ENCODE data around the gene AURKA. TPM values are rescaled to one million over a fixed set of nuclear protein-coding genes. Genes with fewer than 3 reads are reported as not detected.
A peak's percentile ranks its signal among the peaks of the same experiment; 100 is the strongest.
"Not testable (repeated sequence)": the region's sequence is repeated elsewhere in the genome, so short reads cannot be mapped to it uniquely, and the experiment has no call there.

The AURKA gene
- total RNA-seq, 5 donors from 2014 or later (not counting 1 experiment from before 2014, with no cell fraction given): 1.3 to 2.3 (median 2.0) TPM

DNA sequence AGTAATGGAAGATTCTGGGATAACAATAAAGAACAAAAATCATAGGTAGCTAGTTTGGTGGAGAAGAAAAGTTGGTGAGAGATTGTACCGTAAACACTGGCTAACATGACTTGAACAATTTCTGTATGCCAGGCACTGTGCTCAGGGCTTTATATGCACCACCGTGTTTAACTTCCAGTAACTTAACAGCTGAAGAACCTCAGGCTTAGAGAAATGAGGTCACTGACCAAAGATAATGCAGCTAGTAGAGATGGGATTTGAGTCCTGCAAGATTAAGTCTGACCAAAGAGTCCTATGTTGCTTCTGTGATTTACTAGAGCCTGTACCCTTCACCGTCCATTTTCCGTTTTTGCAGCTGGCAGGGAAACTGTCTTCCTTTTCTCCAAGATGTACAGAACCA lies 3.2 kb upstream of the AURKA start:
- peaks cover 23 to 38% (median 36%) of the 10 kb centered on the region in 3 donors for H3K4me1 Mint-ChIP-seq
- CTCF ChIA-PET: interaction anchor here in 1 of 2 donors (0.6 to 2.0 kb wide), 4 partner anchors 11 to 81 kb away, joined by 3 to 4 read pairs (median 3); no protein-coding TSS in a partner anchor
- ATAC-seq (replicated peaks in 1 of 4) (no peak), DNase-seq (no peak)
- 100% methylated on average over 3 of the region's 4 CpGs for WGBS (ENCODE audit: insufficient coverage)
- Histone ChIP-seq H3K4me1 (ENCODE audit: control insufficient read depth in 1 of 2, extremely low read depth in 1 of 2, insufficient read depth in 2 of 2, low read length in 2 of 2) (peaks cover 14 to 20% of the 10 kb centered on the region in 2 experiments), H3K4me3 (ENCODE audit: control insufficient read depth in 1 of 2, extremely low read depth in 1 of 2, low read length in 1 of 2) (no peak overlapping the region), H3K36me3 (ENCODE audit: control insufficient read depth in 2 of 2, extremely low read depth in 1 of 2, insufficient read depth in 1 of 2, low read length in 1 of 2) (peaks cover 2 to 48% of the 10 kb centered on the region in 2 donors), H3K27ac (ENCODE audit: low read length) (no peak overlapping the region), H3K9me3 (no peaks in the 10 kb centered on the region), H3K27me3 (replicated peaks in 1 of 2; ENCODE audit: control insufficient read depth in 2 of 2, extremely low read depth in 1 of 2, insufficient read depth in 2 of 2, low read length in 1 of 2) (no peaks in the 10 kb centered on the region)
- peaks cover 34% of the 10 kb centered on the region for H3K36me3 Mint-ChIP-seq
- no peaks in the 10 kb centered on the region for H3K27me3 Mint-ChIP-seq
- peak overlapping the region in 1 of 2 donors; percentile 9 for H3K27ac Mint-ChIP-seq
- peak overlapping the region in 1 of 3 donors; percentile 25 for H3K4me3 Mint-ChIP-seq
- H3K9me3 Mint-ChIP-seq: no peaks in the 10 kb centered on the region
- POLR2A ChIA-PET: interaction anchor here (0.5 to 0.9 kb wide), 4 partner anchors 18 to 104 kb away, joined by 3 to 6 read pairs (median 3); partner anchors contain the start of gene RTF2 (in 1 of the 2)

DNA sequence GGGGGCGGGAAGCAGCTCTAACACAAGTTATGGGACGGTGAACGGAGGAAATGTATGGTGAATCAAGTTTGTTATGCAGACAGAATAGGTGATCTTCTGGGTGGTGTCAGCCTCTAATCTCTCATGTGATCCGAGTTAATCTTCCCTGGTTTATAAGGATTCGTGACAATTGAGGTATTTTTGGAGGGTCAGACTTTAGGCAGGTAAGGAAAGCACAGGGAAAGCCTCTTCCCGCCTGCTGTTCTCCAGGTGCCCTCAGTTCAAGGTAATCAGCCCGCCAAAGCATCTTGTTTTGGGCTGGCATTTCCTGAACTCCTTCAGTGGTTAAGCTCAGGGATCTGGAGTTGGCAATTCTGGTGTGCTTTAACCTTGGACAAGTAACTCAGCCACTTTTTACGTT lies 1.6 kb upstream of the AURKA start:
- Histone ChIP-seq H3K27me3 (replicated peaks in 1 of 2; ENCODE audit: control insufficient read depth in 2 of 2, extremely low read depth in 1 of 2, insufficient read depth in 2 of 2, low read length in 1 of 2) (no peaks in the 10 kb centered on the region), H3K27ac (ENCODE audit: low read length) (peak overlapping the region; percentile 89), H3K9me3 (no peaks in the 10 kb centered on the region), H3K4me3 (ENCODE audit: control insufficient read depth in 1 of 2, extremely low read depth in 1 of 2, low read length in 1 of 2) (peak overlapping the region in 1 of 2 donors; percentile 66), H3K4me1 (ENCODE audit: control insufficient read depth in 1 of 2, extremely low read depth in 1 of 2, insufficient read depth in 2 of 2, low read length in 2 of 2) (peaks cover 14 to 20% of the 10 kb centered on the region in 2 experiments), H3K36me3 (ENCODE audit: control insufficient read depth in 2 of 2, extremely low read depth in 1 of 2, insufficient read depth in 1 of 2, low read length in 1 of 2) (peaks cover 2 to 35% of the 10 kb centered on the region in 2 donors)
- 57% methylated on average over 6 of the region's 8 CpGs for WGBS (ENCODE audit: insufficient coverage)
- no peak overlapping the region for H3K27ac Mint-ChIP-seq
- ATAC-seq (replicated peaks in 1 of 4) (no peak), DNase-seq (no peak)
- peaks cover 19 to 28% (median 27%) of the 10 kb centered on the region in 3 donors for H3K4me1 Mint-ChIP-seq
- H3K27me3 Mint-ChIP-seq: no peaks in the 10 kb centered on the region
- H3K9me3 Mint-ChIP-seq: no peaks in the 10 kb centered on the region
- ChIA-PET POLR2A (interaction anchor here (0.6 to 1.2 kb wide), 4 partner anchors 13 to 1995 kb away, joined by 4 to 12 read pairs (median 6); partner anchors contain the start of genes CASS4 (in 1 of the 2) and VAPB (in 1 of the 2)), CTCF (interaction anchor here in 1 of 2 donors (1.8 to 2.1 kb wide), 2 partner anchors 19 to 35 kb away, joined by 10 to 14 read pairs; partner anchors contain the start of genes CASS4 and FAM210B)
- H3K36me3 Mint-ChIP-seq: peaks cover 23% of the 10 kb centered on the region
- H3K4me3 Mint-ChIP-seq: no peak overlapping the region

DNA sequence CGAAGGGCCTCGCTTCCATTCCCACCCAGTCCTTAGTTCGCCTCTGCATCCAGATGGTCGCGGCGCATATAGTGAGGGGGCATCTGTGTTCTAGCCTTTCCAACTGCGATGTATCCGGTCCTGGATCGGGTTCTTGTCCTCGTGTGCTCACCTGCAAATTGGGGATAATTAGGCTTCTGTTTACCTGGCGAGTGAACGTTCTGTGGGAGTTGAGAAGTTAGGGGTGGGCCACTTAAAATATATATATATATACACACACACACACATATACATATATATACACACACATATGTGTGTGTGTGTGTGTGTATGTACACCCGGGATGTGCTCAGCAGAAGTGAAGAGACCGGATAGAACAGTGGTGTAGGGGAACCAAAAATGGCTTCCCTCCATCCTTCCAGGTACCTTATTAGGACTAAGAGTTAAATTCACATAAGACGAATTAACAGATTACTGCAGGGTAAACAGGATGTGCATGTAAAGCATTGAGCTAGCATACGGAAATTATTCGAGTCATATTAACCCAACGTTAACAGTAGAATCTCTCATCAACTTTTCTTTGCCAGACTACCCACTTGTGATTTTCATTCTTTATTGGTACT lies 967 bp upstream of the AURKA start:
- Histone ChIP-seq H3K4me1 (ENCODE audit: control insufficient read depth in 1 of 2, extremely low read depth in 1 of 2, insufficient read depth in 2 of 2, low read length in 2 of 2) (peaks cover 14 to 20% of the 10 kb centered on the region in 2 experiments), H3K4me3 (ENCODE audit: control insufficient read depth in 1 of 2, extremely low read depth in 1 of 2, low read length in 1 of 2) (peak overlapping the region; percentile 66 to 97), H3K9me3 (no peaks in the 10 kb centered on the region), H3K36me3 (ENCODE audit: control insufficient read depth in 2 of 2, extremely low read depth in 1 of 2, insufficient read depth in 1 of 2, low read length in 1 of 2) (peaks cover 2 to 29% of the 10 kb centered on the region in 2 donors), H3K27ac (ENCODE audit: low read length) (peak overlapping the region; percentile 89), H3K27me3 (replicated peaks in 1 of 2; ENCODE audit: control insufficient read depth in 2 of 2, extremely low read depth in 1 of 2, insufficient read depth in 2 of 2, low read length in 1 of 2) (no peaks in the 10 kb centered on the region)
- ChIA-PET CTCF (interaction anchor here in 1 of 2 donors (1.2 to 2.2 kb wide), 6 partner anchors 8 to 76 kb away, joined by 3 to 14 read pairs (median 6); partner anchors contain the start of genes CASS4 and FAM210B), POLR2A (interaction anchor here (0.6 to 1.2 kb wide), 3 partner anchors 13 to 81 kb away, joined by 4 to 12 read pairs (median 4); partner anchors contain the start of gene CASS4 (in 1 of the 2))
- DNase-seq (peak in 16 of 35 experiments; percentile 5 to 59 (median 22)), ATAC-seq (replicated peaks in 1 of 4) (peak in 3 of 4 experiments; percentile 6 to 14 (median 8))
- H3K27me3 Mint-ChIP-seq: no peaks in the 10 kb centered on the region
- 0% methylated on average over 8 of the region's 18 CpGs for WGBS (ENCODE audit: insufficient coverage)
- peaks cover 20% of the 10 kb centered on the region for H3K36me3 Mint-ChIP-seq
- peaks cover 19 to 28% (median 27%) of the 10 kb centered on the region in 3 donors for H3K4me1 Mint-ChIP-seq
- no peak overlapping the region for H3K27ac Mint-ChIP-seq
- H3K9me3 Mint-ChIP-seq: no peaks in the 10 kb centered on the region
- H3K4me3 Mint-ChIP-seq: no peak overlapping the region

- Mint-ChIP-seq H3K27me3 (no peaks in the 10 kb centered on the region), H3K27ac (no peak overlapping the region), H3K36me3 (peaks cover 9% of the 10 kb centered on the region), H3K4me3 (no peak overlapping the region), H3K9me3 (no peaks in the 10 kb centered on the region), H3K4me1 (peaks cover 19 to 27% (median 26%) of the 10 kb centered on the region in 3 donors)
- peak overlapping the region; percentile 89 for H3K27ac ChIP-seq (ENCODE audit: low read length)
- DNase-seq (peak in 1 of 35 experiments; percentile 3), ATAC-seq (replicated peaks in 1 of 4) (peak; percentile 18 to 33 (median 27))
- peak overlapping the region; percentile 66 to 97 for H3K4me3 ChIP-seq (ENCODE audit: control insufficient read depth in 1 of 2, extremely low read depth in 1 of 2, low read length in 1 of 2)
- CTCF ChIA-PET: interaction anchor here in 1 of 2 donors (0.7 to 2.2 kb wide), 6 partner anchors 9 to 94 kb away, joined by 3 to 14 read pairs (median 6); partner anchors contain the start of genes CASS4 and FAM210B
- H3K27me3 ChIP-seq (replicated peaks in 1 of 2; ENCODE audit: control insufficient read depth in 2 of 2, extremely low read depth in 1 of 2, insufficient read depth in 2 of 2, low read length in 1 of 2): no peaks in the 10 kb centered on the region
- peaks cover 14 to 20% of the 10 kb centered on the region in 2 experiments for H3K4me1 ChIP-seq (ENCODE audit: control insufficient read depth in 1 of 2, extremely low read depth in 1 of 2, insufficient read depth in 2 of 2, low read length in 2 of 2)
- WGBS (ENCODE audit: insufficient coverage): 0% methylated on average over 28 of the region's 29 CpGs
- H3K9me3 ChIP-seq: no peaks in the 10 kb centered on the region
- POLR2A ChIA-PET: interaction anchor here in 1 of 2 donors (0.6 to 0.9 kb wide), 2 partner anchors 22 to 33 kb away, joined by 3 to 7 read pairs; no protein-coding TSS in a partner anchor
- H3K36me3 ChIP-seq (ENCODE audit: control insufficient read depth in 2 of 2, extremely low read depth in 1 of 2, insufficient read depth in 1 of 2, low read length in 1 of 2): peaks cover 2 to 16% of the 10 kb centered on the region in 2 donors
Observed at GRCh38 chr20:56391596-56392131, 351 bp downstream of the AURKA start.

GRCh38 chr20:56391037-56391436 lies 978 bp downstream of the AURKA start:
- H3K27me3 Mint-ChIP-seq: no peaks in the 10 kb centered on the region
- DNase-seq: no peak
- WGBS (ENCODE audit: insufficient coverage): 19% methylated on average over 7 of the region's 10 CpGs
- H3K9me3 Mint-ChIP-seq: no peaks in the 10 kb centered on the region
- no peak for ATAC-seq (replicated peaks in 1 of 4)
- peaks cover 19 to 27% (median 26%) of the 10 kb centered on the region in 3 donors for H3K4me1 Mint-ChIP-seq
- H3K27me3 ChIP-seq (replicated peaks in 1 of 2; ENCODE audit: control insufficient read depth in 2 of 2, extremely low read depth in 1 of 2, insufficient read depth in 2 of 2, low read length in 1 of 2): no peaks in the 10 kb centered on the region
- CTCF ChIA-PET: interaction anchor here in 1 of 2 donors (2.2 kb wide), 1 partner anchor 21 kb away, joined by 7 read pairs; the partner anchor contains the start of gene CASS4
- H3K27ac ChIP-seq (ENCODE audit: low read length): no peak overlapping the region
- peaks cover 2 to 10% of the 10 kb centered on the region in 2 donors for H3K36me3 ChIP-seq (ENCODE audit: control insufficient read depth in 2 of 2, extremely low read depth in 1 of 2, insufficient read depth in 1 of 2, low read length in 1 of 2)
- POLR2A ChIA-PET: no interaction called here
- H3K36me3 Mint-ChIP-seq: peaks cover 11% of the 10 kb centered on the region
- no peaks in the 10 kb centered on the region for H3K9me3 ChIP-seq
- H3K4me3 ChIP-seq (ENCODE audit: control insufficient read depth in 1 of 2, extremely low read depth in 1 of 2, low read length in 1 of 2): no peak overlapping the region
- H3K4me1 ChIP-seq (ENCODE audit: control insufficient read depth in 1 of 2, extremely low read depth in 1 of 2, insufficient read depth in 2 of 2, low read length in 2 of 2): peaks cover 14 to 20% of the 10 kb centered on the region in 2 experiments
- H3K4me3 Mint-ChIP-seq: no peak overlapping the region
- H3K27ac Mint-ChIP-seq: peak overlapping the region in 1 of 2 donors; percentile 2

DNA sequence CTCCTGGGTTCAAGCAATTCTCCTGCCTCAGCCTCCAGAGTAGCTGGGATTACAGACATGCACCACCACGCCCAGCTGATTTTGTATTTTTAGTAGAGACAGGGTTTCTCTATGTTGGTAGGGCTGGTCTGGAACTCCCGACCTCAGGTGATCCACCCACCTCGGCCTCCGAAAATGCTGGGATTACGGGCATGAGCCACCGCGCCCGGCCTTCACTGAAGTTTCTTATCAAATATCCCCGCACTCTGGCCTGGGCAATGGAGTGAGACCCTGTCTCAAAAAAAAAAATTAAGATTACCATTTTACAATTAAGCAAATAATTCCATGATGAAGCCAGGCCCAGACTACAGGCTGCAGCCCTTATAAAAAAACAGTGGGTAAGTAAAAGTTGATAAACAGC lies 1.6 kb downstream of the AURKA start:
- H3K27ac Mint-ChIP-seq; H3K27ac ChIP-seq (ENCODE audit: low read length); H3K36me3 ChIP-seq (ENCODE audit: control insufficient read depth in 2 of 2, extremely low read depth in 1 of 2, insufficient read depth in 1 of 2, low read length in 1 of 2); ATAC-seq (replicated peaks in 1 of 4); H3K36me3 Mint-ChIP-seq; POLR2A ChIA-PET; H3K9me3 Mint-ChIP-seq; H3K4me3 ChIP-seq (ENCODE audit: control insufficient read depth in 1 of 2, extremely low read depth in 1 of 2, low read length in 1 of 2); H3K4me3 Mint-ChIP-seq; H3K9me3 ChIP-seq; H3K27me3 Mint-ChIP-seq; DNase-seq; H3K27me3 ChIP-seq (replicated peaks in 1 of 2; ENCODE audit: control insufficient read depth in 2 of 2, extremely low read depth in 1 of 2, insufficient read depth in 2 of 2, low read length in 1 of 2): not testable (repeated sequence)
- H3K4me1 Mint-ChIP-seq: peaks cover 19 to 24% (median 23%) of the 10 kb centered on the region in 3 donors
- CTCF ChIA-PET: interaction anchor here in 1 of 2 donors (0.6 kb wide), 1 partner anchor 971 kb away, joined by 3 read pairs; no protein-coding TSS in a partner anchor
- peaks cover 14 to 20% of the 10 kb centered on the region in 2 experiments for H3K4me1 ChIP-seq (ENCODE audit: control insufficient read depth in 1 of 2, extremely low read depth in 1 of 2, insufficient read depth in 2 of 2, low read length in 2 of 2)
- WGBS (ENCODE audit: insufficient coverage): 90% methylated on average over 2 of the region's 9 CpGs

All from T-cell (primary cell).